SKM-1 treated with dmso at 0.1 percent for 144 hours (cell line): ENCODE measurements around the gene TIGD6.

ENCODE experiments used
- DNase-seq: peaks from one replicate; lab custom pipeline; 2025; ENCODE audit not compliant: unreplicated experiment; lab: John Stamatoyannopoulos, UW

Gene TIGD6

DNA sequence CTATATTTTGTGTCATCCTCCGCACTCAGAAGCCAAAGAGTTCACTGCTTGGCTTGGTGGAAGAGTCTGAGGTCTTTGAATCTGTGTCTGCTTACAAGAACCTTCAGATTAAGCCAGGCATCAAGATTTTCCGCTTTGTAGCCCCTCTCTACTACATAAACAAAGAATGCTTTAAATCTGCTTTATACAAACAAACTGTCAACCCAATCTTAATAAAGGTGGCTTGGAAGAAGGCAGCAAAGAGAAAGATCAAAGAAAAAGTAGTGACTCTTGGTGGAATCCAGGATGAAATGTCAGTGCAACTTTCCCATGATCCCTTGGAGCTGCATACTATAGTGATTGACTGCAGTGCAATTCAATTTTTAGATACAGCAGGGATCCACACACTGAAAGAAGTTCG lies 19.2 kb downstream of the TIGD6 start:
- no peak for DNase-seq

DNA sequence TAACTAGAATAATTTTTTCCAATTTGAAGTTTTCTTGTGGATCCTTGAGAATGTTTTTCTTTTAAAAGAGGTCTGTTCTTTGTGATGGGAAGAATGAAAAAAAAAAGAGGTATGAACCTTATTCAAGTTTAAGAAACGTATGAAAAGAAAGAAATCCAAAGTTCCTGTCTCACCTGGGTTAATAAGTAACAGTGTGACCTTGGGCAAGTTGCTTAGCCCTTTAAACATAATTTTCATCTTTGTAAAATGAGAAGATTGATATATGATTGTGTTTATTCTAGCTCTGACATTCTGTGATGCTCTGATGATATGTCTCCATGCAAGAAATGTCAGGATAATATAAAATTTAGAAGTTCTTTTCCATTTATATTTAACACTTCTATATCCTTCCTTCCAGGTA lies 20.6 kb downstream of the TIGD6 start:
- no peak for DNase-seq

DNA sequence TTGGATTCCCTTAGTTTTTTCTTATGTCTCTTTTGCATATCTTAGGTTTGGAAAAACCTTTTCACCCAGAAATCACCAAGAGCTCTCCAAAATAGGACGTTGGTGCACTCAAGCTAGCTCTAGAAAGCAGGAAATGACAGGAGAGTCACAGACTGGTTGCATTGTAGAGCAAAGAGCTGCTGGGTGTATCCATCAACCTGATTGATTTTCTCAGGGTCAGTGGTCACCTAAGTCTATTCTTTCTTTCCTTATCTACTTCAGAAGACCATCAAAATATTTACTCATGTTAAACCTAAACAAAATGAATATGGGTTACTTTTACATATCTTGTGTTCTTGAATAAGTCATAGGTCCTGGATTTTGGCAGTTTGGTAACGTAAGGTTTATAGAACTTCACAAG lies 25.0 kb downstream of the TIGD6 start:
- no peak for DNase-seq

DNA sequence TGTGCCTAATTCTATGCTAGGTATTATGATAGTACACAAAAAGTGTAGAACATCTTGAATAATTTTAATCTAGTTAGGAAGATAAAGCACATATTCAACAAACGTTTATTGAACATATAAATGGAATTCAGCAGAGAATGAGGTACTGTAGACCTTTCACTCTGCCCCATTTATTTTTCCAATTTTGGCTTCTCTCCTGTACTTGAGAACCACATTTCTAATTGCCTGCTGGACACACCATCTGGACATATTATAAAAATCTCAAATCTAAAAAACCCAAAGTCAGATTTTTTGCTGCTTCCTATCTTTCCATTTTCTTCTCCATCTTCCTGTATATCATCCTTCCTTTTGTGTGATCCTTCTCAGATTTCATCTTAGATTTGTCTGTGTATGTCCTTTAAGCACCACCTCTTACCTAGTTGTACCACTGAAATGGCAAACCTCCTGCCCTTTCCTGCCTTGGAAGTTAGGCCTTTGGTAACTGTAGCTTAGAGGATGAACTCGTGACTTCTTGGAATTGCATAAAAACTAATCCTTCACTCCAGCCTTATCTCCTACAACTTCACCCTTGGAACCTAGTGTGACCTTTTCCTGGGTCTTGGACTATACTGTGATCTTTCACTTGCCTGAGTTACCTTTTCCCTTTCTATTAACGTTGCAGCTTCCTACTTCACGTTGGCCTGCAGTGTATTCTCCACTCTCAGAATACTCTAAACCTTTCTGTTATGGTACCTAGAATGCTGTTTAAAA lies 31.1 kb downstream of the TIGD6 start:
- no peak for DNase-seq

DNA sequence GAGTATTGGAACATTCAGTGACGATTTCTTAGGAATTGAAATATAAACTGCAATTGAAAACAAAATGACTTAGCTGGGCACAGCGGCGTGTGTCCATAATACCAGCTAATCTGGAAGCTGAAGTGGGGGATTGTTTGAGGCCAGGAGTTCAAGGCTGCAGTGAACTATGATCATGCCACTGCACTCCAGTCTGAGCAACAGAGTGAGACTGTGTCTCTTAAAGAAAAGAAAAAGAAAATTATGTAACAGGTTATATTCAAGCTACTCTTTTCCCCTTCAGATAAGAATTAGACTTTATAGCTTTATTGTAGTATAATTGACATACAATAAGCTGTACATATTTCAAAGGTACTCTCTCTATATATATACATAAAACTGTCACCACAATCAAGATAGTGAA lies 33.5 kb downstream of the TIGD6 start:
- DNase-seq: no peak

DNA sequence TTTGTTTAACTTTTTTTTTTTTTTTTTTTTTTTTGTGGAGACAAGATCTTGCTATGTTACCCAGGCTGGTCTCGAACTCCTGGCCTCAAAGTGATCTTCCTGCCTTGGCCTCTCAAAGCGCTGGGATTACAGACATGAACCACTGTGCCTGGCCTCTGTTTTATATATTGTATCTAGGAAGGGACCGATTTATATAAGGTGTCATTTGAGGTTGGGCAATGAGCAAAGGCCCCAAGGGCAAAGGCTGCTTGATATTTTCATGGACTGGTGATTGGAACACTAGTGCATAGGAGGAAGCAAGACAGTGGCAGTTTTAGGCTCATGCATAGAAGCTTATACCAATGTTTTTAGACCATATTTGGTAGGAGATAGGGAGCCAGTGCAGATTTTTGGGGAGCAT lies 36.7 kb downstream of the TIGD6 start:
- DNase-seq: no peak

DNA sequence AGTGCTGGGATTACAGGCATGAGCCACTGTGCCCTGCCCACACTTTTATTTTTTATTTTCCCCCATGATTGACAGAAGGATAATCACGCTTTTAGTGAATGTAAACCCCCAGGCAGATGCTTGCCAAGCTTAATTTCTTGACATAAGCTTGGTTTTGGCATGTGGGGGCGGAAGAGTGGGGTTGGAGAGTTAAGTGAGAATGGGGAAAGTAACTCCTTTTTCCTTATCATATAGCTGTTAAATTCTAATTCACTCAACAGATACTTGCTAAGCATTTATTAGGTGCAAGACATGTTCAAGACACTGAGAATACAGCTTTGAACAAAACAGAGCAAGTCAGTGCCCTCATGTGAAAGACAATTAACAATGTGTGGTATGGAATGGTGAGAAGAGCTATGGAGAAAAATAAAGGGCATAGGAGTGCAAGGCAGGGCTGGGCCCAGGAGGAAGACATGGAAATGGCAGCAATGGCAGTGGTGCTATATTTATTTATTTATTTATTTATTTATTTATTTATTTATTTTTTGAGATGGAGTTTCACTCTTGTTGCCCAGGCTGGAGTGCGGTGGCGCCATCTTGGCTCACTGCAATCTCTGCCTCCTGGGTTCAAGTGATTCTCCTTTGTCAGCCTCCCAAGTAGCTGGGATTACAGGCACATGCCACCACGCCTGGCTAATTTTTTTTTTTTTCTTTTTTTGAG lies 37.7 kb downstream of the TIGD6 start:
- DNase-seq: no peak

DNA sequence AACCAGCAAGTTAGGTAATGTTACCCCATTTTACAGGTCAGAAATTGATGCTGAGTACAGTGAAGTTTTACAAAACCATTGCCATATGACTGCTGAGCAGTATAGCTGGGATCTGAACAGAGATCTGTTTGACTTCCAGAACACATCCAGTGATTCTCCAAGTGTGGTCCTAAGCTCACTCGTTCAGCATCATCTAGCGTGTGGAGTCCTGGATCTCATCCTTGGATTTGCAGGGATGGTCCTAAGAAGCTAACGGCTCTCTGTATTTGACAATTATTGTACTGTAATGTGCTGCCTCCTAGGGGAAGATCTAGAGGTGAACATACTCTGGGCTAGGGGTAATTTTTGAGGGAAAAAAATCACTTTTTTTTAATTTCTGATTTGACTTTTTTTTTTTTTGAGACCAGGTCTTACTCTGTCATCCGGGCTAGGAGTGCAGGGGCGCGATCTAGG lies 38.5 kb downstream of the TIGD6 start:
- no peak for DNase-seq

DNA sequence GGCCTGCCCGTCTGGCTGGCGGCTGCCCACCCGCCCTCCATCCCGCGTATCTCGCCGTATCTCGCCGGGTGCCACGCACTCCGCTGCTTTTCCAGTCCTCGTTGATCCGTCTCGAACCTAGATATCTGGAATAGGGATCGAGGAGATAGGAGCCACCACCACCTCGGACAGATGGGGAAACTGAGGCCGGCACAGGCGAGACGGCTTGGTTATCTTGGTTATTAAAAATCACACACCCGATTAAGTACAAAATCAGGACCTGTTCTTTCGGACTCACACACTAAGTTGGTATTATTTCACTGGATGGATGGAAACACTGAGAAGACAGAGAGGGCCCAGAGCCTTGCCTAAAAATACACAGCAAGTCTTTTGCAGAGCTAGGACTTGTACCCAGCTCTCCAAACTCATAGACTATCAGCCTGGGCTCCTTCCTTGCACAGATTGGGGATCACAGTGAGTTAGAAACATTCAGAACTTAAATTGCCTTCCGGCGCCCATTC lies 39.2 kb downstream of the TIGD6 start:
- no peak for DNase-seq

DNA sequence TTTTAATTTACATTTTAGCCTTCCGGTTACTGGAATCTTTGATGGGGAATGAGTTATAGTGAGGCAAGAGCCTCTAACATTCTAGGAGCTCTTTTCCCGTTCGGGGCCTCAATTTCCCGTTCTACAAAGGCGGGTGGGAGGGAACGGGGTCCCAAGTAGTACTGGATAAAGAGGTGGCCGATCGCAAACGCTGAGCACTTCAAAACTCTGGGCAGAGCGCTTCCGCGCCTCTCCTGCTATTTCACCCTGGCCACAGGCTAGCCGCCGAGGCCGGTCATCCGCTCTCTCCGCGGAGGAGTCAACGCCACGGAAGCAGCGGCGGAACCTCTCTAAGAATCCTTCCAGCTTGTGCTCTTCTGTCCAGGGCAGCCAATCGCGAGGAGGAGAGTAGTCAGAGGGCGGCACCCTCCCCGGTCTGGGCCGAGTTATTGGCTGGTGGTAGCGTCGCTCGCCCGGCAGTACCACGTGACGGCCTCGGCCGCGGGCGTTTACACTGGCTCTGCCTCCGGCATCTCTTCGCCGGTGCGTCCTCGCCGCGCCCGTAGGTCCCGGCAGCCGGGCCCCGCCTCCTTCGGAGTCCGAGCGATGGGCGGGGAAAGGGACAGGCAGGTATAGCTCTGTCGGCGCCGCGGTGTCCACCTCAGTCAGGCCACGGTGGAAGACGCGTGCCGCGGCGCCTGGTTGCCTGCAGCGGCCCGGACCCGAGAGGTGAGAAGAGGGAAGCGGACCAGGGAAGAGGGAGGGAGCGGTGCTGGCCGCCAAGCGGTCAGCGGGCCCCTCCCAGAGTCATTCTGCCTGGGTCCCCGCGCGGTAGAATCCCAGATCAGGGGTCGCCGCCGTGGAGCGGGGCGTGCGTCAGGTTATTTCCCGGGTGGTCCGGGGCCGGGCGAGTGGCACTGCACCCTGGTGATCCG lies 39.9 kb downstream of the TIGD6 start, which contains the start of gene SLC26A2:
Gene SLC26A2, plus strand, starts transcription at position 487 of the 914 bp plus-strand sequence. CDS start 16,895 bp downstream, outside the sequence.
- peak; percentile 96 for DNase-seq

DNA sequence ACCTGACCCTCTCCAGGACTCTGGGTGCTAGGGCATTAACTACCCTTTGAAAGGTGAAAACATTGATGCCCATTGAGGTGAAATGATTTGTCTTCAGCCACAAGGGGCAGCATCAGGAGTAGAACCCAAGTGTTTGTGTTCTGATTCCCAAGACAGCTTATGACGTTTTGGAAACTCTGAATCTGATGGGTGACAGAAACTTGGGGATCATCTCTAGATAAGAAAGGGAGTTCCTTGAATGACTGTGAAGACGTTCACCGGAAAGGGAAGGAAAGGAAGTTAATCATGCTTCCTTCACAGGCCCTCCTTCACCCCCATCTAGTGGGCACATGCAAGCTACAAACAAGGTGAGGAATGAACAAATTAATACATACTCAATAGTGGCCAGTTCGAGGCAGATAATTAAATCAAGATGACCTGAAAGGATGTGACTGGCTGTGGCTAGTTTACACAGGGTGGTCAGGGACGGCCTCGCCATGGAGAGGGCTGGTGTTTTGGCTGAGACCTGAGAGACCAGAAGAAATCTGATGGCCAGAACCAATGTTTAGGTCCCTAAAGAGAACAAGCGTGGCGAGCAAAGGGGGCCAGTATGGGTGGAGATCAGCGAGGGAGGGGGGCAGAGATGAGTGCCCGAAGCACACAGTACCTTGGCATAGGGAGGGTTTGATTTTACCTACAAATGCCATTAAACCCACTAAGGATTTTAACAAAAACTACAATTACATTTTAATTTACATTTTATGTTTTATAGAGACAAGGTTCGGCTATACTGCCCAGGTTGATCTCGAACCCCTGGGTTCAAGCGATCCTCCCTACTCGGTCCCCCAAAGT lies 40.8 kb downstream of the TIGD6 start:
- DNase-seq: peak; percentile 40

DNA sequence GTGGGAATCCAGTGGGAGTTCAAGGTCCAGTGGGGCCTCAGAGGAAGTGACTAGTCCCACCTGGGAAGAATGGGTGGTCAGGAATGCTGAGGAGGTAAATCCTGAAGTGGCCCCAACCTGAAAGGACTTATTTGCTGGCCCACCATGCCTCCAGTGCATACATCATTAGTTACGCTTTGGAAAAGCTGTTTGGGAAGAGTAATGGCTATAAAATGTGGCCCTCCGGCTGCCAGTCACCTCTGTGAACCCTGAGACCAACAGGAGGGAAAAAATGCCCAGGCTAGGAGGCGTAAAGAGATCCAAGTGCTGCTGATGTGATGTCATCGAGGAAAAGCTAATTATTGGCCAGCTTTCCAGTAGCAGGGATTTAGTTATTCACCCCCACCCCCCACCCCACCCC lies 42.6 kb downstream of the TIGD6 start:
- DNase-seq: no peak

DNA sequence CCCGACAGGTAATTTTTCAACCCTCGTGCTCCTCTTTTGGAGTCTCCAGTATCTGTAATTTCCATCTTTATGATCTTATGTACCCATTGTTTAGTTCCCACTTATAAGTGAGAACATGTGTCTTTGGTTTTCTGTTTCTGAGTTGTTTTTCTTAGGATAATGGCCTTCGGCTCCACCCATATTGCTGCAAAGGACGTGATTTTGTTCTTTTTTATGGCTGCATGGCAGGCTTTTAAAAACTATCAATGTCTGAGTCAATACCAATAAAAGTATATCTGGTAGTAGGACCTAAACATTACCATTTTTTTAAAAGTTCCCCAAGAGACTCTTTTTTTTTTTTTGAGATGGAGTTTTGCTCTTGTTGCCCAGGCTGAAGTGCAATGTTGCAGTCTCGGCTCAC lies 43.8 kb downstream of the TIGD6 start:
- DNase-seq: no peak

DNA sequence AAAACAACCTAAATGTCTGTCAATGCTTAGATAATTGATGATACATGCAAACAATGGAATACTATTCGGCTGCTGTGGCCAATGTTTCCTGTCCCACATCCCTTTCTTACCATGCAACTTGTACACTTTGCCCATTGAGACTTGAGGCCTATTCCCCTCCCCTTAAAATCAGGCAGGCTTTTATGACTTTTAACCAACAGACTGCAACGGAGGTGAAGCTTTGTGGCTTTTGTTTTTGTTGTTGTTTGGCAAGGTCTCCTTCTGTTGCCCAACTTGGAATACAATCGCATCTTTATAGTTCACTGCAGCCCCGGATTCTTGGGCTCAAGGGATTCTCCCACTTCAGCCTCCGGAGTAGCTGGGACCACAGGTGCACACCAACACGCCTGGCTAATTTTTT lies 45.7 kb downstream of the TIGD6 start:
- DNase-seq: no peak

DNA sequence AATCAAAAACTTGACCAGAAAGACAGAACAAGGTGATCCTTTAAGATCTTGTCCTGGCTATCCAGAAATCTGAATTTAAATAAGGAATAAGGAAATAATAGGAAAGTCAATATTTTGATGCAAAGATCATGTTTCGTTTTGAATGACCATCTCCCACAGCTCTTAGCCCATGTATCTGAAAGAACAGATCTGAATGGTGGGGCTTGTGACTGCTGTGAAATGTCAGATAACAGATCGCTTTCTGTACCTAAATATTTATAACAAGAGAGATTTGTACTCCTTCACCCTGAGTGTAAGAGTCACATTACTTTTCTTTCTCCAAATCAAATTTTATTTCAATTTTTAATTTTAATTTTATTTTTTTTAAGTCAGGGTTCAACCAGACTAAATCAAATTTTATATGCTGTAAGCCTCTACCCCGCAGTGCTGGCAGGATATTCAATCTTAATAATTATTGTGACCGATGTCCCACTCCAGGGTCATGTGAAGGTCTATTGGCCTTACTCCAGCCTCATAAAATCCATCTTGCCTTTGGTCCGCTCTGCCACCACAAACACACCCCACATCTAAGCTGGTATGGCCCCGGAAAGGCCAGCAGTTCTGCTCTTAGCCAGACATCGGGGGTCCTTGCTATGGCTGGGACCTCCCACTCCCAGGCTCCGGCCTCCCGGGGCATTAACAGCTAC lies 46.9 kb downstream of the TIGD6 start:
- DNase-seq: no peak

DNA sequence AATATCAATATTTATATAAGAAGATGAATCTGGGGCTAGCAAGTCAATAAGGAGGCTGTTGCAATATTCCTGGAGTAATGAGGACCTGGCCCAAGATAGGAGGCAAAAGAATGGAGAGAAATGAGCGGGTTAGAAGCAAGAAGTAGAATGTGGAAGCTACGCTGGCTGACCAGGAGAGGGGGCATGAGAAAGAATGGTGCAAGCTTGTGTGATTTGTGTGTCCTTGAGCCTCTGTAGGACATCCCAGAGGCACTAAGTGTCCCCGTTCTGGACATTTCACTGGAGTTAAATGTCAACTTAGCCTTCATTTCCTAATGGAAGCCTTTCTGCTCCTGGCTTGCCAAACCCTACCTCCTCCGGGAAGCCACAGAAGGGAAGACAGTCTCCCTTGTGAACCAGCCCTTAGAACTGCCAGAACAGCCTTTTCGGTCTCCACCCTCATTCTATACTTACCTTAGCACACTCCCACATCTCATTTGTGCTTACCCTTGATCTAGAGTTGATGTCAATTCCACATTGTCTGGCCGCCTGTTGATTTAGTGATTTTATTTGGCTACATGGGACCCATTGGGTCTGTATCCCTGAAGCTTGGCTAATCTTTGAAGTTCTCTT lies 49.2 kb downstream of the TIGD6 start:
- DNase-seq: no peak

DNA sequence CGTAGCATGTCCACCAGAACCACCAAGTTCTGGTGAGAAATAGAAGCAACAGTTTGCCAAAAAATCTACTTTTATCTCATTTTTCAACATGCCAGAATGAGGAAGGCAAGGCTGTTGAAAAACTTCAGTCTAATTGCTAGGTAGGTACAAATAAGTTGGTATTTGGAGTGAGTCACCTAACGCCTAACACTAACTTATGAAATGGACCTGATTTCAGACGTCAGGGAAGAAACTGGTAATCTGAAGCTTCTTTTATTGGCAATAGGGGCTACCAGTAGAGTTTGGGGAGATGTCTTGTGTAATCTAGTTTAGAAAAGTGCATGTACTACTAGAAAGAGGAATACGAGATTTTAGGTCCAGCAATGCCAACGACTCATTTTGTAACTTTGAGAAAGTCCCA lies 51.5 kb downstream of the TIGD6 start:
- no peak for DNase-seq

DNA sequence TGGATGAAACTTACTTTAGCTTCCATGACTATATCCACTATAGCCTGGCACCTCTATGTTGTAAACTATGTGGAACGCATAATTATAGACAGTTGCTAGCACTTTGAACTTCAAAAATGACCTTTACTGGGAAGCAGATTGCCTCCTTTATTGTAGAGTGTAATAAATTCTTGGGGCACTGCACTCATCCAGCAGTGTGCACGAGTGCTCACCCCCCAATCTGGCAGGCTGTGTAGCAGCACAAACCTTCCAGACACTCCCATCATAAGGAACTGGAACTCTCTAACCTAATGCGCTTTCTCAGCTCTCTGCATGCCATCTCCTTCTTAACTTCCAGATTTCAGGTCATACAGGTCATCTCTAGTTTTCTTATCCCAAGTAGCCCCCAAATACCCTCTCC lies 54.3 kb downstream of the TIGD6 start:
- no peak for DNase-seq

DNA sequence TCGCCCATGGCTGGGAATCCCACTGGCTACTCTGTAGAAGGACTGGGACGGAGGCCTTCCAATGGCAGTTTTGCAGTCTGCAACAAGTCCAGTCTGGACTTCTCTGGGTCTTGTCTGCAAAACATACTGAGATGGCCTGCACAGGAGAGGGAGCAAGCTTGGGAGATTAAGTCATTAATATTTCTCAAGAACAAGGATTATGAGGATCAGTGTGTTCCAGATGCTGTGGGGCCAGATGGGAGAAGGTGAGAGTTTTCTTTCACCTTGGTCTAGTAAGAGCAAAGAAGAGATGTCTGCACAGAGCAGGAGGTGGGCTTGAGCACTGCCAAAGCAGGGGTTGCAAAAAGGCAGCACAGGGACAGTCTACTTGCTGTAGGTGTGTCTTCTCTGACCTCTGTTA lies 55.8 kb downstream of the TIGD6 start, which contains the start of gene PDE6A:
Gene PDE6A, minus strand, starts transcription at position 128 of the 400 bp plus-strand sequence. Its CDS starts 120 bp downstream, at position 8.
- no peak for DNase-seq
